Endometrial microvascular endothelial cells (primary cell): ENCODE data around the gene IVD. TPM values are rescaled to one million over a fixed set of nuclear protein-coding genes. Genes with fewer than 3 reads are reported as not detected.

Experiments used
- in situ Hi-C: cut with HindIII; loops from 2 replicates; pipeline ENCODE4 v1.10.0; 2017; ENCODE audit warnings: low sequenced_read_pairs, low pct_unique_long_range_greater_than_20kb; ENCODE audit errors: inconsistent ontology term
- total RNA-seq: library from RNA; depleted of rRNA; stranded (reverse); fragments of >200 nt; gene quantifications from one replicate; pipeline ENCODE4 v1.2.3, GENCODE V29; 2015; ENCODE audit errors: inconsistent ontology term

The IVD gene
- total RNA-seq, 1 donor from 2014 or later: 37.2 TPM

DNA sequence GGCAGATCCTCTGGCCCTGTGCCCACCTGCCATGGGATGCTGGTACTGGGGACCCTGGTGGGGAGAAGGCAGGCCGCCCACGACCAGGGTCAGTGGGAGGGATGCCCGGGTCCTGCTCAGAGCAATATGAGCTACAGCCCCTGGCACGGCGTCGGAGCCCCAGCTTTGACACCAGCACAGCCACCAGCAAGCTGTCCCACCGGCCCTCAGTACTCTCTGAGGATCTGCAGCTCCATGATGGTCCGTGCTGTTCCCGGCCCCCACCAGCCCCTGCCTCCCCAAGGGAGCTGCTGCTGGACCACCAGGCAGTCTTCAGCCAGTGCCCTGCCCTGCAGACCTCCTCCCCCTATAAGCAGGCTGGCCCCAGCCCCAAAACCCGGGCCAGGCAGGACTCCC is 36.1 kb upstream of the IVD start:
- in situ Hi-C loops: no loop called here

DNA sequence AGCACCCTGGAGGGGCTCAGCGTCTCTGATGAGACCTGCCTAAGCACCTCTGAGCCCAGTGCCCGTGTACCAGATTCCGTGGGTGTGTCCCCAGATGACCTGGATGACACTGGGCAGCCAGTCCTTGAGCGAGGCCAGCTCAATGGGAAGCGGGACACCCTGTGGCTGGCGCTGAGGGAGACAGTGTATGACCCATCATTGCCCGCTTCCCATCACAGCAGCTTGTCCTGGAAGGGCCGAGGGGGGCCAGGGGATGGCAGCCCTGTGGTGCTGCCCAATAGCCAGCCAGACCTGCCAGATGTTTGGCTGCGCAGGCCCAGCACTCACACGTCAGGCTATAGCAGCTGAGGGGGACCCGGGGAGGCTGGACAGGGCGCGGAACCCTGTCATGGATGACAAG is 35.6 kb upstream of the IVD start:
- in situ Hi-C loops: no loop called here

DNA sequence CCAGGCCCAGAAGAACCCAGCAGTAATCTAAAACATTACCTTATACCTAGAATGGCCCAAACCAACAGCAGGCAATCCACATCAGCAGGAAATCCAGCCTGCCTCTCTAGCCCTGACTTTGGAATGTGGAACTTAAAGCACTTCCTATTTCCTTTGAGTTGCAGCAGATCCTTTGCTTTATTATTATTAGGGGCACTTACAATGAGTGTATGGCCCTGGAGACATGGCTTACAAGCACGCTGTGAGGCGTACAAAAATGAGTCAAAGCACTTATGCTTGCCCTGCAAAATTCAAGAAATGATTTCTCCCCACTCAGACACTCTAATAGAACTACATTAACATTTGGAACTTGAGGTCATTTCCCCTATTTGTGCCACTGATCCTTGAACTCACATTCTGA is 32.6 kb upstream of the IVD start:
- in situ Hi-C loops: no loop called here

DNA sequence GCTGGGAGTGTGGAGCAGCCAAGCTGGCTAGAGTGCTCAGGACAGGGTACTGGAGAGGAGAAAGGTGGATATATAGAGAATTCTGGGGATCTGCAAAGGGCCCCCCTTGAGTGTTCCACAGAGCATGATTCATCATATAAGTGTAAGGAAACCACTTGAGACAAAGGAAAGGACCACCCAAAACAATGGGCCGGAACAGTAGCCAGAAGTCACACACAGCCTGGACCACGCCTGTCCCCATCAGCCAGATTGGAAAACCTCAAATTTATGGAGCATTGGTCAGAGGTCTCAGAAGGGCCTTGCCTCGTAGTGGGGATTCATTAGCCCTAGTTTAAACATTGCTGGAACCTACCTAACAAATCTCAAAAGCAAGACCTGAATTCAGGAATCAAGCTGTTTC is 28.0 kb upstream of the IVD start:
- in situ Hi-C loops: no loop called here

DNA sequence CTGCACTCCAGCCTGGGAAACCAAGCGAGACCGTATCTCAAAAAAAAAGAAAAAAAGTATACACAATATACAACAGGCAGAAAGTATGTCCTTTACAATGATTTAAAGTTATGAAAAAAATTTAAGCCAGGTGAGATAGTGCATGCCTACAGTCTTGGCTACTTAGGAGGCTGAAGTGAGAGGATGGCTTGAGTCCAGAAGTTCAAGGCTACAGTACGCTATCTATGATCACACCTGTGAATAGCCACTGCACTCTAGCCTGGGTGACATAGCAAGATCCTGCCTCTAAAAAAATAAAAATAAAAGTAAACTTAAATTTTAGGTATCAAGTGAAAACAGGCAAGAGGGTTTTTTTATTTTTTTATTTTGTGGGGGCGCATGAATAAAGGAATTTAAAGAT is 26.2 kb upstream of the IVD start:
- in situ Hi-C loops: no loop called here

DNA sequence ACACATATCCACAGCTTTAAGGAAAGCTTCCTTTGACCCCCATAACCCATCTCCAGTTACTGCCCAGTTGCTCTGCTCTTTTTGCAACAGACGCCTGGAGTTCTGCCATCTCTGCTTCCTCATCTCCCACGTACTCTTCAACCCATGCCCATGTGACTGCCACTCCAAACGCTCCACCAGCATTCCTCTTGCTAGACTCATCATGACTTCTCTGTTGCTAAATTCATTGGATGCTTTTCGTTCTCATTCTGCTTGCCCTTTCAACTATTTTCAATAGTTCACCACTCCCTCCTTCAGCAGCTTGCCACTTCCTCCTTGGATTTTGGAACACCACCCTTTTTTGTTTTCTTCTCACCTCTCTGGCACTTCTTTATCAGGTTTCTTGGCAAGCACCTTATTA is 25.7 kb upstream of the IVD start:
- in situ Hi-C loops: no loop called here

DNA sequence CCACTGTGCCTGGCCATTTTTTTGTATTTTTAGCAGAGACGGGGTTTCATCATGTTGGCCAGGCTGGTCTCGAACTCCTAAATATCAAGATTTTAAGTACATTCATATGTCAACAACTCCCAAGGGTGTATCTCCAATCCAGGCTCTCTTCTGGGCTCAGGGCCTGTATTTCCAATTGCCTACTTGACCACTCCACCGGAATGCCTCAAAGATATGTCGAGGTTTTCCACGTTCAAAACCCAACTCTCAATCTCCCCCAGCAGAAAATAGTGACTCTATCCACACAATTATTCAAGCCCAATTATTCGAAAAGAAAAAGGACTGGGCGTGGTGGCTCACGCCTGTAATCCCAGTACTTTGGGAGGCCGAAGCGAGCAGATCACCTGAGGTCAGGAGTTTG is 25.0 kb upstream of the IVD start:
- in situ Hi-C loops: no loop called here

DNA sequence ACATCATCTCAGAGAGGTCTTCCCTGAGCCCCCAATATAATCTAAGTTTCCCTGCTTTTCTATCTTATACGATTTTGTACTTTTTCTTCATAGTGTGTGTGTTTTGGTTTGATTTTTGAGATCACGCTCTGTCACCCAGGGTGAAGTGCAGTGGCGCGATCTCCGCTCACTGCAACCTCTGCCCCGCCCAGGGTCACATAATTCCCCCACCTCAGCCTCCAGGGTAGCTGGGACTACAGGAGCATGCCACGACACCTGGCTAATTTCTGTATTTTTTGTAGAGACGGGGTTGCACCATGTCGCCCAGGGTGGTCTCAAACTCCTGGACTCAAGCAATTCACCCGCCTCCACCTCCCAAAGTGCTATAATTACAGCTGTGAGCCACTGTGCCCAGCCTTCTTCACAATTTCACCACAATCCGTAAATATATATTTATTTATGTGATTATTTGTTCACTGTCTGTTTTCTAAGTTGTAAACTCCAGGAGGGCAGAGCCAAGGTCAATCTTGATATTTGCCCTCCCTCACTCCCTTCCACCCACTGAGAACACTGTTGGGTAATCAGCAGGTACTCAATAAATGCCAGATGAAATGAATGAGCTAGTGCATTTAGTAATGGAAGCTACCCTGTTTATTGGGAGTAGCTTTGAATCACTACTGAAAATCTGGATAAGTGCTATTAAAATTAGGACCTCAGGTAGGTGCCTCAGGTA is 23.6 kb upstream of the IVD start:
- in situ Hi-C loops: no loop called here

DNA sequence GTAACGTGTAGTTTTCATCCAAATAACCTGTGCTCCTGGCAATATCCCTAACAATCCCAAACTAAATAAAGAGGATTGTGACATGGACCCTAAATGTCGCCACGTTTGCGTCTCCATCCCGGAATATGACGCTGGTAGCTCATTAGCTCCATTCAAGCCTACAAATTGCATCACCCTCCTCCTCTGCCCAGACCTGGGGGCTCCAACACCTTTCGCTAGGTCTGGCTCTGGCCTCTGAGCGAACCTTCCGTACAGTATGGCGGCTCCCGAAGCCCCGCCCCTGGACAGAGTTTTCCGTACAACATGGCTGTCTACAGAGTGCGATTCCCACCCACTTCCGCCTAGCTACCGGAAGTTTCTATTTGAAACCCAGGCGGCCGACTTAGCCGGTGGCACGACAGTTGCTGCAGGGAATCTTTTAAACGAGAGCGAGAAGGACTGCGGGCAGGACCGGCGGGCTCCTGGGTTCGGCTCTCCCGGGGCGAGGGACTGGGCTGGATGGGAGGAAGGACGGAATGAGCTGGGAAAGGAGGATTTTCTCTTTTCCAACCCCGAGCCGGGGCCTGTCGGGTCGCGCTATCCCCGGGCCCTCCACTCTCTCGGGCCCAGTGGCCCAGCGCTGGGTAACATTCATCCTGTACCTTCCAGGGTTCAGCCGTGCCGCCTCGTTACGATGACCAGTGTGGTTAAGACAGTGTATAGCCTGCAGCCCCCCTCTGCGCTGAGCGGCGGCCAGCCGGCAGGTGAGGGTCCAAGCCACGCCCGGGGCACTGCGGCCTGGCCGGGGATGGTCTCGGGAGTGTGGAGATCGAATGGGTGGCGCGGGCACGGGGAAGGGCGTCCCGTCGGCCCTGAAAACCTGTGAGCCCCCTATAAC is 22.8 kb upstream of the IVD start, which contains the start of gene KNSTRN:
Gene KNSTRN (plus strand): TSS at position 142 of the 877 bp plus-strand sequence. CDS start 115 bp downstream, at position 257.
- in situ Hi-C loops: no loop called here

DNA sequence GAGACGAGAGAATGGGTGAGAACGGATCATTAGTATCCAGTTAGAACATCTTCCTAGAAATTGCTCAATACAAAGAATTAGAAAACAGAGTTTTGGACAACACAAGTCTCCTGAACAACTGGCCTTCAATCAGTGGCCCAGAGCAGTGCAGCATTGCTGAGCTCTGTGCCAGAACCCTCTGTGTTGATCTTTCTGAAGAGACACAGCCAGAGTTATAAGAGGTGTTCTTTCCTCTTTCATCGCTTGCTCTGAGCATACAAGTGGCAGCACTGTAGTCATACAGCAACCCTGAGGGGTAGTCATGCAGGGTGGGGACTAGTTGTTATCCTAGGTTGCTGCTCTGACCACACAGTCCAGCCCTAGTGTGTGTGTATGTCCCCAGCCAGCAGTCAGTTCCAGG is 19.1 kb upstream of the IVD start:
- in situ Hi-C loops: no loop called here

DNA sequence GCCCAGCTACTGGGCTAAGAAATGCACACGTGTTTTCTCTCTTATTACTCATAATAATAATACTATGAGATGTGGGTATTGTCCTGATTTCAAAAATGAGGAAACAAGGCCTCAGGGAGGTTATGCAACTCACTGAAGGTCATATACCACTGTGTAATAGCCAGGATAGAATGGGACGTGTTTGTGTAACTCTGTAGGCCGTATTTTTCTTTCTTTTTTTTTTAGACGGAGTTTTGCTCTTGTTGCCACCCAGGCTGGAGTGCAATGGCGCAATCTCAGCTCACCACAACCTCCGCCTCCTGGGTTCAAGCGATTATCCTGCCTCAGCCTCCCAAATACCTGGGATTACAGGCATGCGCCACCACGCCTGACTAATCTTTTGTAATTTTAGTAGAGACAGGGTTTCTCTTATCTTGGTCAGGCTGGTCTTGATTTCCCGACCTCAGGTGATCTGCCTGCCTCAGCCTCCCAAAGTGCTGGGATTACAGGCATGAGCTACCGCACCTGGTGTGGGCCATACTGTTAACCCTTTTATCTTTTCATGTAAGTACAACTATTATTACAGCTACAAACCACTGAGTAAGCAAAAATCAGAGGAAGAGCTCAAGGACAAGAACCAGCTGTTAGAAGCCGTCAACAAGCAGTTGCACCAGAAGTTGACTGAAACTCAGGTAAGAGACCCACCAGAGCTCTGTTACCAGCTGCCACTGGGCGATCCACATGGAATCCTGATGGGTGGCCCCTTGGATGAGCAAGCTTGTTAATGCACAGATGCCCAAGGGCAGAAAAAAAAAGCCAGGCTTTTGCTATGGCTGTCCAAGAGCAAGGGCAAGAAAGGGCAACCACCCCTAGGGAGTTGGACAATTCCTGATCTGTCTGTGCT is 16.4 kb upstream of the IVD start:
- in situ Hi-C loops: no loop called here

DNA sequence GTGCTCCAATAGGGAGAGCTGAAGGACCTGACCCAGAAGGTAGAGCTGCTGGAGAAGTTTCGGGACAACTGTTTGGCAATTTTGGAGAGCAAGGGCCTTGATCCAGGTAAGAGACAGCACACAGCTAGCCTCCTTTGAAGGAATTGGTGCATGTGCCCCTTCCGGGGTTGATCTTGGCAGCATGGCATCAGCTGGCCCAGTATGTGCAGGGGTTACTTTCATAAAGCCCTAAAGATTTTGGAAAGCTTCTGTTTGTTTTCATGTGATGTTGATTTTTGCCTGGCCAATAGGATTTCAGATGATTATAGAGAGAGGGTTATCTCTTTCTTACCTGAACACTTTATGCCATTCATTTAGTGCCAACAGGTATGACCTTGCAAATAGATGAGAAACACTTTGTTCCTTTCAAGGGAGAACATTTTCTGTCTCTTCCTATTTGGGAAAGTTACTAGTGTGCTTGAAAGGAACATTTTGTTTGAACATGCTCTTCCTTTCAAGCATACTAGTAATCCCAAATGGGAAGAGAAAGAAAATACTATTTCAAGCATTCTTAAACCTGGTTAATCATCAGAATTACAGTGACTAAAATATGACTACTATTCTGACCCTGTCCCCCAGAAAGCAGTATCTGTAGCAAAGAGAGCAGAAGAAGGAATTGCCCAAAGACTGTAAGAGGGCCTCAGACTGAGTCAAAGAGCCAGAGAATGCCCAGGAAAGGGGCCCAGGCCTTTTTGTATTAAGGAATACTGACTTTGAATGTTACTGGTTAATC is 15.6 kb upstream of the IVD start:
- in situ Hi-C loops: no loop called here

DNA sequence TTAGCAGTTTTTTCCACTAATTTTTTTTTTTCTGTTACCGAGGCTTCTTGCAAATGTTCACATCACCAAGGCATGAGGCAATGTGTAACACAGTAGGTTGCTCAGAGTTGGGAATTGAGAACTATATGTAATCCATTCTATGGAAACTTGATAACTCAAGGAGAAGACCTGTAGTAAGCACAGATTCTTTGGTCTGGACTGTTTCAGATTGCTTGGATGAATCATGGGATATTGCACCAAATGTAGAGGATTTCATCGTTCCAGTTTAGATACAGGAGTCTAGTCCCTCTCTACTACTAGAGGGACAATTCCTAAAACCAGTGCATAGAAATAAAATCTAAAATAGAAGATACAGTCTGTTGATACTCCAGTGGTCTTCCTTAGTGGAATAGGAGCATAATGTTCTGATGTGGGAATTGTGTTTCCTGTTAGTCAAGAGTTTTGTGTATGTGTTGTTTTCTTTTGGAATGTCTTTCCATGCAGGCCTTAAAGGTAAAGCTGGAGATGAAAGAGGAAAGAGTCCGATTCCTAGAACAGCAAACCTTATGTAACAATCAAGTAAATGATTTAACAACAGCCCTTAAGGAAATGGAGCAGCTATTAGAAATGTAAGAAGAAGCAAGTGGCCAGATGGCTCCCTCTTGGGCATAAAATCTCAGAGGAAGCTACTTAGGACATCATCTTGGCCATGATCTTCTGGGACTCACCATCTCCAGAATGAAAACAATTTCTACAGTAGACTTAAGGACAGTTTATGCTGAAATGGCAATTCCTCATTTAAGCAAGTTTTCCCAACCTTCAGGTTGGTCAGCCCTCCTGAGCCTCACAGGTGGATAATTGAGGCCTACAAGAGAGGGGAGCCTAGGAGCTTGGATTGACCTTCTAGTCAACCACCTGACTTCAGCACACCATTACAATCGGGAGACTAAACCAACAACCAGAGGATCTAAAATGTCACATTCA is 12.3 kb upstream of the IVD start:
- in situ Hi-C loops: no loop called here

DNA sequence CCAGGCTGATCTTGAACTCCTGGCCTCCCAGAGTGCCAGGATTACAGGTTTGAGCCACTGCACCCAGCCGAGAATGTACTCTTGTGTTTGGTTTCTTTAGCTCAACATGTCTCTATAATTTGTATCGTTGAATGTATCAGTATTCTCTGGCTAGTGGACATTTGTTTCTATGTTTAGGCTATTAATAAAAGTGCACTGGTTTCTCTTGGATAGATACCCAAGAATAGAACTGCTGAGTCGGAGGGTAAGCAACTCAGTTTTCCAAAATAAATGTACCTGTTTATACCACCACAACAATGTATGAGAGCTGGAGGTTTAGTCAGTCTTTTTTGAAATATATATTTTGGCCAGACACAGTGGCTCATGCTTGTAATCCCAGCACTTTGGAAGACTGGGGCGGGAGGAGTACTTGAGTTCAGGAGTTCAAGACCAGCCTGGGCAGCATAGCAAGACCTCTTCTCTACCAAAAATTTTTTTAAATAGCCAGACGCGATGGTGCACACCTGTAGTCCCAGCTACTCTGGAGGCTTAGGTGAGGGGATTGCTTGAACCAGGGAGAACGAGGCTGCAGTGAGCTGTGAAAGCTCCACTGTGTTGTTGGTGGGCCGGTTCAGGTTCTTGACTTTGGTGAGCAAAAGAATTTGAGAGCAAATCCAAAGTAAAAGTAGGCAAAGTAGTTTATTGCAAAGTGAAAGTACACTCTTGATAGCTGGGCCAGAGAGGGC is 7.7 kb upstream of the IVD start:
- in situ Hi-C loops: no loop called here

DNA sequence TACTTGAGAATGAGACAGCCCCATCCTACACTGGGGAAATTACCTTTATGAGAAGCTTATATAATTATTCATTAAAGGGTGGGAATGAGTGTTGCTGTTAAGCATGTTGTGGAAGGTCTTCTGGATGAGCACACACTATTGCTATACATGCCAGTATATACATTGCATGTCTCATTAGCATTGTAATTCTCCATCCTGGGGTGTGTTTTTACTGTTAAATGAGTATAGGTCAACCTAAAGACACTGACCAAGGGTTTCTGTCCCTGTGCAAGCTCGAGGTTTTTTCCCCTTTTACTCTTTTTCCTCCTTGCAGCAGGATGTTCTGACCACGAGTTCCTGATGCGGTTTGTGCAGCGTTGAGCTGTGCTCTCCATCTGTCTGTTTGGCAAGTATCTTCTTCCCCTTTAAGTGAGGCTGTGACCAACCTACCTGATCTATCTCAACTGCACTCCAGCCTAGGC is 7.2 kb upstream of the IVD start:
- in situ Hi-C loops: no loop called here

DNA sequence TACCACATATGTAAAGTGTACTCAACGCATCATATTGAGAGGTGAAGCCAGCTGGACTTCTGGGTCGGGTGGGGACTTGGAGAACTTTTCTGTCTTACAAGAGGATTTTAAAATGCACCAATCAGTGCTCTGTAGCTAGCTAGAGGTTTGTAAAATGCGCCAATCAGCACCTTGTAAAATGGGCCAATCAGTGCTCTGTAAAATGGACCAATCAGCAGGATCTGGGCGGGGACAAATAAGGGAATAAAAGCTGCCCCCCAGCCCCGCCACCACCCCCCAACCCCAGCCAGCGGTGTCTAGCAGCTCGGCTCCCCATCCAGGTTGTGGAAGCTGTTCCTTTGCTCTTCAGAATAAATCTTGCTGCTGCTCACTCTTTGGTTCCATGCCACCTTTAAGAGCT is 6.2 kb upstream of the IVD start:
- in situ Hi-C loops: no loop called here
